HG03159 (cell line): Measurements from ENCODE around the gene POGZ.
A peak's percentile ranks its signal among the peaks of the same experiment; 100 is the strongest.

ENCODE experiments used
- ATAC-seq: cut with Tn5 transposase; IDR thresholded peaks from one replicate; pipeline ENCODE4 v1.9.1; 2021; ENCODE audit warnings: mild to moderate bottlenecking, moderate library complexity; ENCODE audit not compliant: unreplicated experiment

Gene POGZ

DNA sequence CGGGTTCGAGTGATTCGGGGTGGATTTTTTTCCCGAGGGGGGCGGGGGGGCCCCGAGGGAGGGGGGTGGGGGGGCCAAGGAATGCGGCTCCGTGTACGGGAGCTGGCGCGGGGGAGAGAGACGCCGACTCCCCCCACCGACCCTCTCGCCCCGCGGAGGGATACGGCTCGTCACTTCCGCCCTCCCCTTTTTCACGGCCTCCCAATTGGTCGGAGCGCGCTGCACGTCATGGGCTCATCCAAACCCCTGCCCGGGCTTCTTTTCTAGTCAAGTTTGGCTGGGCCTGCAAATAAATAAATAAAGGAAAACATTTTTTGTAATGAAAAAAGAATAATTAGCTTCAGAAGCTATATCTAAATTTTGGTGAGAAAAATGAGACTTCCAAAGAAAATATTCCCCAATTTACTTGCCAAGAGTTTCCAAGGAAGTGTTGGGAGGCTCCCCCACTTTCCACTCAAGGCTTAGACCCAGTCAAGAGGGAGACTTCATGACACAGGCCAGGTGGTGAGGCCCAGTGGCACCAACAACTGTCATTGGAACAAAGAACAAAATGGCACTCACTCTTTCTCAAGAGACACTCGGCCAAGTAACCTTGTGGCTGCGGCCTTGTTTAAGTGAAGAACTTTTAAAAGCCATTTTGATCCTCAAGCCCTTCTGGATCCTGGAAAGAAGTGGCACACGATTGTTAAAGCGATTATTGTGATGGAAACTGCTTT, at the start of gene POGZ:
TSS of gene POGZ (minus strand) at position 164 of the 716 bp plus-strand sequence. CDS start 17,290 bp downstream, outside the sequence.
- peak; percentile 73 for ATAC-seq

DNA sequence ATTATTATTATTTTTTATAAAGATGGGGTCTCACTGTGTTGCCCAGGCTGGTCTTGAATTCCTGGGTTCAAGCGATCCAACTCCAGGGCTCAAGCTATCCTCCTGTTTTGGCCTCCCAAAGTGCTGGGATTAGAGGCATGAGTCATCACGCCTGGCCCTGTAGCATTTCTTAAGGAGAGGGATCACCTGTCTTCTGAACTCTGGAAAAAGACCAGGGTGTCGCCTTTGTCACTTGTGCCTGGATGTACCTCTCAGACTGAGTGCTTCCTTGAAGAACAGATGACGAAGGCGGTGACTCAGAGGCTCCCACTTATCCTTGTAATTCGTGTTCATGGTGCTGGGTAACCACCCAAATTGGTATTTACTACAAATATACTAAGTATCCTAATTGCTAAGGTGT, 49.5 kb upstream of the POGZ start:
- no peak for ATAC-seq

- ATAC-seq, result no peak
Observed at GRCh38 chr1:151504759-151505158, 45.5 kb upstream of the POGZ start.

- ATAC-seq, result no peak
Observed at GRCh38 chr1:151504252-151504651, 45.0 kb upstream of the POGZ start.

GRCh38 chr1:151502859-151503780, 43.8 kb upstream of the POGZ start:
- no peak for ATAC-seq

DNA sequence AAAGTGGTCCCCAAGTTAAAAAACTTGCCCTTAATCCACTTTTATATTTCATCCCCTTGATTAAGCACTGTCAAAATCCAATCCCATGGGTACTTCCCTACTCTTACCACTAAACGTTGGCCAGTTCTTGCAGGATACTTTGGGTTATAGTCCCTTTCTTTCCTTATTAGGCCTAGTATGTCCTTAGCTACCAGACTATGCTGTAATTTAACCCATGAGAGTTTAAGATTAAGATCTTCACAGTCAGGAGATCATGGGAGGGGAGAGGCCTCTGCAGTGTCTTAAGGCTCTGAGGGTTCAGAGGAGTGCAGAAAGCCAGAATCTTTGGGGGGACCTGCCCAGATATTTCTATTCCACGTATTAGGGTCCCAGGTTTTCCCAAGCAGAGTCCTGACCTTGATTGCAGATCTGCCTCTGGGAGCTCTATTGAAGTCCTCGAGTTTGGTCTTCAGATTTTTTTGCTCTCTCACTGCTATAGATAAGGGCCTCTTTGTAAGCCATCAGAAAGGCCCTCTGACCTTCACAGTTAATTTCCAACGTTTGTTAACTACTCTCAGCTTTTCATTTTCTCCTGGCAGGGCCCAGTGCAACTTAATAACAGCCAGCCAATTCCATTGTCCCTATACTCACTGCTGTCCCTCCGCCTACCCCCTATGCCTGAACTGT, 42.9 kb upstream of the POGZ start:
- ATAC-seq, result no peak

DNA sequence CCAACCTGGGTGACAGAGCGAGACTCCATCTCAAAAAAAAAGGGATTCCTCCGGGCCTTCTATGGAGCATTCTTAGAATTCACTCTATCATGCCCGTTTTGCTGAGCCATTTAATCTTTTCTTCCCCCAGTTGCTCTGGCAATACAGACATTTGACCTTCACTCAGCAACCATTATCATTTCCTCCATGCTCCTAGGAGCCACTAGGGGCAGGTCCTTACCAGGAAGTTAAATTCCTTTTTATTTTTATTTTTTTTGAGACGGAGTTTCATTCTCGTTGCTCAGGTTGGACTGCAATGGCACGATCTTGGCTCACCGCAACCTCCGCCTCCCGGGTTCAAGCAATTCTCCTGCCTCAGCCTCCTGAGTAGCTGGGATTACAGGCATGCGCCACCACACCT, 42.2 kb upstream of the POGZ start:
- no peak for ATAC-seq

DNA sequence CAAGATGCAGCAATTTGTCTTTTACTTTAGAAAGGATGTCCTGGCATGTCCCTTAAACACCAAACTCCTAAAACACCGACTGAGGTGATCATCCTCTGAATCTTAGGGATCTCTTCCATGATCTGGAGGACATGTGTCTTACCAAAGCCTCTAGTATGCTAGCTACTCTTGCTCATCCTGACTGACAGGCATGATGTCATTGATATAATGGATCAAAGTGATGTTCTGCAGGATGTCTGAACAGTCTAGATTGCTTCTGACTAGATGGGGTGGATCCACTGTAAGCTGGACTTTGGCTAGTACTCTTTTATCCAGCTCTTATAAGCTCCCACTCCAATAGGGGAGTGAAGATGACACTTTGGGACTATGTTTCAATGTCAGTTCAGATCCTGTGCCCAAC, 40.6 kb upstream of the POGZ start:
- ATAC-seq, result no peak

DNA sequence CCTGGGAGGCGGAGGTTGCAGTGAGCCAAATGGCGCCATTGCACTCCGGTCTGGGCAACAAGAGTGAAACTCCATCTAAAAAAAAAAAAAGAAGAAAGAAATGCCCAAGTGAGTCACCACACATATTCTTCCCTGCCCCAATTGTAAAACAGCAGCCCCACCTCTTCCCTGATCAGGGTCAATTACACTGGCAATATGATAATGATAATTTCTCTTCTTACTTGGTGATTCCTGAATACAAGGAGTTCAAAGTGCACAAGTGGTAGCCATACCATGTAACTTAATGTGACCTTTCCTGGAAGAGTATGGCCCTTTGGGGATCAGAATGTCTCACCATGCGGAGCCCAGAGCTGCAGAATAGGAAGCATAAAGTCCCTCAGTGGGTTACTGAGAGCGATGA, 40.1 kb upstream of the POGZ start:
- no peak for ATAC-seq

- ATAC-seq, result no peak
Observed at GRCh38 chr1:151495316-151495715, 36.0 kb upstream of the POGZ start.

- ATAC-seq, result no peak
Observed at GRCh38 chr1:151494741-151495281, 35.5 kb upstream of the POGZ start.

GRCh38 chr1:151493042-151493441, 33.7 kb upstream of the POGZ start:
- no peak for ATAC-seq

DNA sequence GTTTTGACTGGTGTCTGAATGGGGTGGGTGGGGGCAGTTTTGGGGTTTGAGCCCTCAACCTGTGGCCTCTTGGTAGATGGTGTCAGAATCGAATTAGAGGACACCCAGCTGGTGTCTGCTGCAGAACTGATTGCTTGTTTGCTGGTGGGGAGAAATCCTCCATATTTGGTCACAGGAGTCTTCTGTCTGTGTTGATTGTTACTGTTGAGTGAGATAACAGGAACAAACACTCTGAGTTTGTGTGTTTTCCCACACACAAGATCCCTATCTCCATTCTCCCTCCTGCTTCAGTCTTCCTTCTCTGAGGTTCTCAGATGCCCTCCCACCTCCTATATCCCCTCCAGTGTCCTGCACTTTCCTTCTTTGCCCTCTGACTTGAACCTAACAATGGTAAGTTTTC, 32.8 kb upstream of the POGZ start:
- no peak for ATAC-seq

DNA sequence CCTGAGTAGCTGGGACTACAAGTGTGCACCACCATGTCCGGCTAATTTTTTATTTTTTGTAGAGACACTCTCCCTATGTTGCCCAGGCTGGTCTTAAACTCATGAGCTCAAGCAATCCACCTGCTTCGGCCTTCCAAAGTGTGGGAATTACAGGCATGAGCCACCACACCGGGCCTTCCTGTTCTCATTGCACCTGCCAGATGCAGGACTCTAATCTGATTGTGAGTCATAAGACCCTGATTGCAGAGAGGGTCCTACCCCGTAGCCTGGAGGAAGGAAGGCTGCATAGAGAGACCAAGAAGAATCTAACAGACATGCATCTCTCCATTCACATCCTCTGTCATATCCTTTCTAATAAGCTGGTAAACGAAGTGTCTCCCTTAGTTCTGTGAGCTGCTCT, 32.3 kb upstream of the POGZ start:
- no peak for ATAC-seq

- ATAC-seq, result no peak
Observed at GRCh38 chr1:151486557-151486956, 27.3 kb upstream of the POGZ start.

GRCh38 chr1:151485685-151486255, 26.5 kb upstream of the POGZ start:
- no peak for ATAC-seq

GRCh38 chr1:151482017-151482416, 22.7 kb upstream of the POGZ start:
- no peak for ATAC-seq

- ATAC-seq, result no peak
Observed at GRCh38 chr1:151479462-151479861, 20.2 kb upstream of the POGZ start.

DNA sequence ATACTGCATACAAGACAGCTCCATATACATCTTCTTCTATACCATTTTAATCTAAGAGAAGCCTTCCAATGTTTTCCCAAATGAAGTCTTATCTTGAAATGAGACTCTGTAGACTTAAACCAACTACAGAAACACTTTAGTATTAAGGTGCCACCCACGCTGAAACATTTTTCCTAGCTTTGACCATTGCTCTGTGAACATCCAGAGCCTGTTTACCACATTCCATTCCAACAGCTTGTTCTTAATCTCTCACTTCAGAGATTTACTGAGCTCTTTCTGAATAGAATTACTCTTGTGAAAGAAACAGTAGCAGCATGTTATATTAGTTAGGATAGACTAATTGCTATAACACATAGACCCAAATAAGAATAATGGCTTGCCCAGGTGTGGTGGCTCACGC, 19.6 kb upstream of the POGZ start:
- ATAC-seq, result no peak

DNA sequence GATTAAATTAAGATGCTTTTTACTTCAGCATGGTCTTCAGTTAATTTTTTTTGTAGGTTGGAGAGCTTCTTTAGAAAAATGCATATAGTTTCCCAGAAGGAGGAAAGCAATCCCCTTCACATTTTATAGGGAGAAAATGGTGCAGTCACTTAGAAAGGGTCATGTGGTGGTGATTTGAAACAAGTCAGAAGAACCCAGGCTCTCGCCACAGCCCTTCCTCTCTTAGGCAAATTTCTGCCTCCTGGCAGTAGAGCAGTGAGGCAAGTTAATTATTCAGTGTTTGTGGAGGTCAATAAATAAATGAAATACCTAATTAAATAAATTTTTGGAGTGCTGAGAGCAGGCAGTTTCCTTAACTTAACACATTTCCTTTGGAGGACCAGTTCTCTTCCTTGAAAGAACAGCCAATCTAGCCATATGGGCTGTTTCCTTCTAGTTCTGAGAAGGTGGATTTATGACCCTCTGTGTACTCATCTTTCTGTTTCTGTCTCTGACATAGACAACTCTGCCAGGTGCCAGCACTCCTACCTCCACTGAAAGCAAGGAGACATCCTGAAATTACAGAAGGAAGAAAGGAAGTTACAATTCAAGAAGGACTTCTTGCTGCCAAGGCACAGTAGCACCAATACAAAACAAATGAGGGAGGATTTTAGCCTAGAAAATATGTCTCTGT, 19.0 kb upstream of the POGZ start:
- no peak for ATAC-seq
